GM12878 (cell line): ENCODE results near the gene HLA-G. TPM values are rescaled to one million over a fixed set of nuclear protein-coding genes. Genes with fewer than 3 reads are reported as not detected.
A peak's percentile ranks its signal among the peaks of the same experiment; 100 is the strongest.

Experiments
- ATAC-seq: fragments of 200-7000 bp; cut with Tn5 transposase; 3 replicates; pipeline ENCODE4 v1.9.1; 2020; ENCODE audit warnings: mild to moderate bottlenecking, moderate library complexity
- BruUV-seq: library from RNA; stranded (reverse); fragments of 400-500 nt; replicated peaks from 2 replicates; lab custom pipeline; 2021; lab: Mats Ljungman, UMichigan
- CTCF ChIA-PET: fragments of 300-600 bp; sonication (Branson Sonifier 250); formaldehyde crosslinking; extraction: SDS; loops from one replicate; lab custom pipeline; 2021; ENCODE audit warnings: inconsistent platforms; lab: Yijun Ruan, JAX
- POLR2A ChIA-PET: fragments of 350-600 bp; formaldehyde crosslinking; extraction: SDS; loops from one replicate; lab custom pipeline; 2021; ENCODE audit warnings: inconsistent platforms; lab: Charles Lee
- RAD21 ChIA-PET: fragments of 300-600 bp; sonication (Branson Sonifier 250); formaldehyde crosslinking; loops from one replicate; lab custom pipeline; 2023; ENCODE audit warnings: antibody characterized with exemption; ENCODE audit not compliant: unreplicated experiment; lab: Charles Lee
- SMC1A ChIA-PET: fragments of 300-600 bp; sonication (Branson Sonifier 250); formaldehyde crosslinking; loops from one replicate; lab custom pipeline; 2023; ENCODE audit not compliant: unreplicated experiment, uncharacterized antibody; lab: Charles Lee
- DNase-seq: peaks from one replicate; pipeline ENCODE4 v3.0.0-alpha.2; 2011; ENCODE audit warnings: low read depth, low spot score
- FAIRE-seq: peaks from 3 replicates; lab custom pipeline; 2011; peaks lifted over from hg19 to GRCh38; lab: Jason Lieb, UNC
- H2AFZ ChIP-seq: 2 replicates; pipeline ENCODE4 v1.6.0; 2011; ENCODE audit warnings: low read depth, low read length, control low read depth; ENCODE audit not compliant: control insufficient read depth
- H3K27ac ChIP-seq: 2 replicates; pipeline ENCODE4 v1.5.1; 2011; ENCODE audit warnings: control low read depth; ENCODE audit not compliant: control insufficient read depth, insufficient read depth
- H3K27me3 ChIP-seq, 2 experiments: replicated peaks in 1 of 2; 2 replicates each; pipeline versions ENCODE4 v1.6.0 to v1.6.1; 2011; ENCODE audit warnings: low read length in 1 of 2; ENCODE audit not compliant: control insufficient read depth in 2 of 2, insufficient read depth in 2 of 2
- H3K36me3 ChIP-seq, 2 experiments: 2 replicates each; pipeline ENCODE4 v1.5.1; 2011; ENCODE audit warnings: low read length in 1 of 2; ENCODE audit not compliant: control insufficient read depth in 2 of 2, insufficient read depth in 2 of 2
- H3K4me1 ChIP-seq: 2 replicates; pipeline ENCODE4 v1.6.1; 2011; ENCODE audit warnings: mild to moderate bottlenecking, low read length, moderate library complexity, mixed read lengths; ENCODE audit not compliant: control insufficient read depth, insufficient read depth
- H3K4me2 ChIP-seq: 2 replicates; pipeline ENCODE4 v1.6.0; 2011; ENCODE audit warnings: control low read depth; ENCODE audit not compliant: control insufficient read depth, insufficient read depth
- H3K4me3 ChIP-seq: fragments of 200-600 bp; sonication (generic); 2 replicates; pipeline ENCODE4 v1.5.1; 2016
- H3K79me2 ChIP-seq: 2 replicates; pipeline ENCODE4 v1.6.0; 2011; ENCODE audit warnings: low read length; ENCODE audit not compliant: control insufficient read depth, insufficient read depth
- H3K9ac ChIP-seq: 2 replicates; pipeline ENCODE4 v1.8.0; 2011; ENCODE audit warnings: low read length, control low read depth, mixed read lengths; ENCODE audit not compliant: control insufficient read depth, insufficient read depth
- H3K9me3 ChIP-seq: replicated peaks from 3 replicates; pipeline ENCODE4 v1.5.1; 2011; ENCODE audit warnings: mild to moderate bottlenecking, low read length; ENCODE audit not compliant: control insufficient read depth, insufficient read depth
- H4K20me1 ChIP-seq: 2 replicates; pipeline ENCODE4 v1.6.0; 2011; ENCODE audit not compliant: control insufficient read depth, insufficient read depth
- ESRRA ChIP-seq: IDR thresholded peaks from 2 replicates; pipeline ENCODE4 v1.6.1; 2012; ENCODE audit warnings: mild to moderate bottlenecking, low read length, improper control_type of control experiment
- GATAD2B ChIP-seq: fragments of 450-650 bp; conservative IDR thresholded peaks from 2 replicates; pipeline ENCODE4 v1.6.1; 2017; ENCODE audit warnings: low read depth, mild to moderate bottlenecking, moderate library complexity
- KLF5 ChIP-seq: fragments of 450-650 bp; IDR thresholded peaks from 2 replicates; pipeline ENCODE4 v1.6.1; 2014; ENCODE audit warnings: mild to moderate bottlenecking; ENCODE audit not compliant: partially characterized antibody
- MTA3 ChIP-seq: IDR thresholded peaks from 2 replicates; pipeline ENCODE4 v1.6.1; 2012; ENCODE audit warnings: low read length, inconsistent platforms, borderline replicate concordance
- NFYB ChIP-seq: IDR thresholded peaks from 2 replicates; pipeline ENCODE4 v1.6.1; 2011; ENCODE audit warnings: low read depth, mild to moderate bottlenecking, low read length, improper control_type of control experiment, moderate library complexity; ENCODE audit not compliant: insufficient read depth
- RBBP5 ChIP-seq: fragments of 200-600 bp; sonication (generic); conservative IDR thresholded peaks from 2 replicates; pipeline ENCODE4 v1.6.1; 2016
- RUNX3 ChIP-seq: IDR thresholded peaks from 2 replicates; pipeline ENCODE4 v1.6.1; 2012; ENCODE audit warnings: low read length, inconsistent platforms
- SIN3A ChIP-seq: IDR thresholded peaks from 2 replicates; pipeline ENCODE4 v1.6.1; 2012; ENCODE audit warnings: low read depth, low read length, improper control_type of control experiment
- SMC3 ChIP-seq: IDR thresholded peaks from 2 replicates; pipeline ENCODE4 v1.6.1; 2011; ENCODE audit warnings: low read length, improper control_type of control experiment, borderline replicate concordance
- SPI1 ChIP-seq: IDR thresholded peaks from 2 replicates; pipeline ENCODE4 v1.6.1; 2011; ENCODE audit warnings: low read depth, mild to moderate bottlenecking, low read length, moderate library complexity, borderline replicate concordance; ENCODE audit not compliant: insufficient read depth
- YY1 ChIP-seq: IDR thresholded peaks from 2 replicates; pipeline ENCODE4 v1.6.1; 2011; ENCODE audit warnings: low read depth, mild to moderate bottlenecking, low read length
- ZNF384 ChIP-seq: IDR thresholded peaks from 2 replicates; pipeline ENCODE4 v1.6.1; 2012; ENCODE audit warnings: low read depth, mild to moderate bottlenecking, low read length, improper control_type of control experiment, borderline replicate concordance
- WGBS: methylation state at CpG from one replicate; pipeline ENCODE4 v1.1.6; 2016; ENCODE audit warnings: low lambda C conversion rate; ENCODE audit not compliant: insufficient replicate concordance, insufficient coverage; ENCODE audit errors: missing lambda C conversion rate; 5-methylcytosine and 5-hydroxymethylcytosine counted together
- in situ Hi-C: fragments of 300-500 bp; cut with MboI; formaldehyde crosslinking; loops from 9 replicates; pipeline ENCODE4 v1.14.3; 2018; ENCODE audit warnings: mixed read lengths
- intact Hi-C: fragments of 100-400 bp; cut with micrococcal nuclease; formaldehyde crosslinking; loops from one replicate; pipeline ENCODE4 v1.14.2; 2022; ENCODE audit not compliant: unreplicated experiment
- polyA plus RNA-seq, 11 experiments: library from polyadenylated mRNA; depleted of rRNA in 4 of 11; unstranded in 6 of 11; stranded (reverse) in 5 of 11; fragments of >200 nt; fragmentation: Nextera tagmentation in 4 of 11; fragmentation: Illumina TruSeq in 1 of 11; extraction: Ambion mirVana in 4 of 11; extraction: Trizol in 1 of 11; gene quantifications; 1 replicate in 1 of 11; 2 replicates in 10 of 11; pipeline versions ENCODE4 v1.2.1 to v1.2.3, GENCODE V29; 2011 to 2016; ENCODE audit warnings: inconsistent platforms in 2 of 11, missing spikeins in 2 of 11, low read depth in 1 of 11
- total RNA-seq, 4 experiments: library from RNA; depleted of rRNA in 3 of 4; stranded (reverse); fragments of >200 nt in 3 of 4; fragmentation: Illumina TruSeq in 1 of 4; extraction: Trizol in 1 of 4; gene quantifications; 2 replicates each; pipeline versions ENCODE4 v1.2.1 to v1.2.3, GENCODE V29; 2013 to 2021
- TF ChIP-seq, protein P1 (sequence below): fragments of 450-650 bp; conservative IDR thresholded peaks from 2 replicates; pipeline ENCODE4 v1.6.1; 2017; ENCODE audit warnings: mild to moderate bottlenecking, moderate library complexity

The HLA-G gene
- total and polyA plus RNA-seq, 10 of the 15 experiments (the other 5 are each of a cell fraction or from before 2014, with no cell fraction given): 0.10 to 2.9 (median 1.3) TPM; not detected in 5

DNA sequence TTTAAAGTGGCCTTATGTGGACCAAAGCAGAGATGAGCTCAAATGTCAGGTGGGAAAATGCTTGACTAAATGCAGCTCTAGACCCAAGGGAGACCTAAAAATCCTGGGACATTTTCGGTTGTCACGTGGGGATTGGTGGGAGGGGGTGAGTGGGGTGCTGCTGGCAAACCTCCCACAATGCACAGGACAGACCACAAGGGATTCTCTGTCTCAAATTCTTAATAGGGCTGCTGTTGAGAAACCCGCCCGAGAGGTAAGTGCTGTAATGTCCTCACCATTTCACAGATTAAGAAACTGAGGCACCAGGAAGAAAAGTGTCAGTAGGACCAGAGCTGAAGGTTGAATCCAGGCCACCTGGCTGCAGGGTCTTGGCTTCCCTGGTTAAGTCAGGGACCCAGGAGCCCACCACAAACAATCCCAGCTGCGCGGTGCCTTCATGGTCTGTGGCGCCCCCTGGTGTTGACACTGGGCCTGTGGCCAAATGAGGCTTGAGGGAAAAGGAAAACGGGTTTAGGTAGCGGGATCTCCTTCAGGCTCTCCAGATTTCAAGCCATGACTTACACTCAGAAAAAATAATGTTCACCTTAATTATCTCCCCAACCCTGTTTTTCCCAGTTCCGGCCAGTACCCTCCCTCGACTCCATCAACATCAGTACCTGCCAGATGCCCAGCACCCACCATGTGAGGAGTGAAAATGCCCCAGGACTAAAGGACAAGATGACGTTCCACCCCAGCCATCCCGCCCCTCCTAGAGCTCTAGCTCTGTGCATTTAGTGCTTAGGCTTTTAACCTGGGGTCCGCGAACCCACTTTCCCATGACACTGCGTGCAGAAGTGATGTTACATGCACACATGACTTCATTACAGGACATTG, 7.2 kb downstream of the HLA-G start (continued):
- TF ChIP-seq NFYB (no peak), SMC3 (peak; percentile 90), YY1 (peak; percentile 55; the same call in 1 of the 2 replicates), RUNX3 (peak; percentile 49)
- TF ChIP-seq, protein P1, sequence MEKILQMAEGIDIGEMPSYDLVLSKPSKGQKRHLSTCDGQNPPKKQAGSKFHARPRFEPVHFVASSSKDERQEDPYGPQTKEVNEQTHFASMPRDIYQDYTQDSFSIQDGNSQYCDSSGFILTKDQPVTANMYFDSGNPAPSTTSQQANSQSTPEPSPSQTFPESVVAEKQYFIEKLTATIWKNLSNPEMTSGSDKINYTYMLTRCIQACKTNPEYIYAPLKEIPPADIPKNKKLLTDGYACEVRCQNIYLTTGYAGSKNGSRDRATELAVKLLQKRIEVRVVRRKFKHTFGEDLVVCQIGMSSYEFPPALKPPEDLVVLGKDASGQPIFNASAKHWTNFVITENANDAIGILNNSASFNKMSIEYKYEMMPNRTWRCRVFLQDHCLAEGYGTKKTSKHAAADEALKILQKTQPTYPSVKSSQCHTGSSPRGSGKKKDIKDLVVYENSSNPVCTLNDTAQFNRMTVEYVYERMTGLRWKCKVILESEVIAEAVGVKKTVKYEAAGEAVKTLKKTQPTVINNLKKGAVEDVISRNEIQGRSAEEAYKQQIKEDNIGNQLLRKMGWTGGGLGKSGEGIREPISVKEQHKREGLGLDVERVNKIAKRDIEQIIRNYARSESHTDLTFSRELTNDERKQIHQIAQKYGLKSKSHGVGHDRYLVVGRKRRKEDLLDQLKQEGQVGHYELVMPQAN: no peak

DNA sequence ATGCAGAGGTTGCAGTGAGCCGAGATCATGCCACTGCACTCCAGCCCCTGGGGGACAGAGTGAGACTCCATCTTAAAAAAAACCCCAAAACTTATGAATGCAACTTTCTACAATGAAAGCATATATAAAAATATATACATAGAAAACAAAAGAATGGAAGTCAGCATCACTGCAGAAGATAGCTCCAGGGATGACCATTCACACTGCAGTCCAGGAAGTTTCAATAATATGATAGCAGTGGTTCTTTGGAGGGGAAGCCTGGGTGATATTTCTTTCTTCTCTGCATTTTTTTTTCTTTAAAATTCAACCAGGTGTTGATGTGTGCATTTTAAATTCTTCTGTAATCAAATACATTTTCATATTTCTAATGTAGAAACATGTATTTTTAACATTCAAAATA, 12.3 kb downstream of the HLA-G start:
- RAD21 ChIA-PET: no interaction called here

More for the DNA sequence above, 12.3 kb downstream of the HLA-G start:
- FAIRE-seq: no peak
- H3K4me1 ChIP-seq: no peaks in the 10 kb centered on the region
- no peak overlapping the region for H3K4me3 ChIP-seq
- intact Hi-C loops (no loop called here), in situ Hi-C loops (loop anchor here (5.0 kb wide), 1 partner anchor 98 kb away; no protein-coding TSS in a partner anchor)
- H3K4me2 ChIP-seq: no peak overlapping the region
- SMC1A ChIA-PET: interaction anchor here (1.0 kb wide), 1 partner anchor 195 kb away, joined by 3 read pairs; no protein-coding TSS in a partner anchor
- WGBS: 35% methylated on average over 1 of the region's 1 CpG
- peaks cover 2 to 5% of the 10 kb centered on the region in 2 experiments; a peak in 2 of 4 replicates for H3K27me3 ChIP-seq
- no TSS peak for BruUV-seq
- no peak overlapping the region for H3K27ac ChIP-seq
- H4K20me1 ChIP-seq: no peaks in the 10 kb centered on the region
- no peak overlapping the region for H2AFZ ChIP-seq
- no peak for TF ChIP-seq MTA3
- no peak for TF ChIP-seq SPI1
- no peak for TF ChIP-seq KLF5
- no peak for TF ChIP-seq ESRRA
- TF ChIP-seq ZNF384: no peak
- TF ChIP-seq RBBP5: no peak
- TF ChIP-seq SIN3A: no peak
- no peak for TF ChIP-seq GATAD2B
- TF ChIP-seq, all 136 proteins: peak for 0
- Histone ChIP-seq H3K79me2 (no peaks in the 10 kb centered on the region), H3K9me3 (no peaks in the 10 kb centered on the region; the same call in 1 of the 3 replicates), H3K36me3 (no peaks in the 10 kb centered on the region), H3K9ac (no peak overlapping the region)
- ChIA-PET POLR2A (no interaction called here), CTCF (interaction anchor here (1.7 kb wide), 1 partner anchor 186 kb away, joined by 6 read pairs; no protein-coding TSS in a partner anchor)
- ATAC-seq: no peak
- DNase-seq: no peak
